Liver (tissue), 9 donors: ENCODE results near the gene RAPGEF1. TPM values are rescaled to one million over a fixed set of nuclear protein-coding genes. Genes with fewer than 3 reads are reported as not detected.

Experiments used
- DNase-seq: peaks from one replicate; pipeline ENCODE4 v3.0.0-alpha.2; 2017; ENCODE audit warnings: low spot score
- H3K27ac ChIP-seq, 2 donors: one replicate each; pipeline ENCODE4 v1.7.0; 2013; ENCODE audit warnings: inconsistent platforms in 2 of 2, low read length in 2 of 2, control low read depth in 1 of 2, low read depth in 1 of 2, mild to moderate bottlenecking in 1 of 2
- H3K27me3 ChIP-seq, 4 donors: one replicate each; pipeline versions ENCODE4 v1.6.1 to v1.7.0; 2013; ENCODE audit warnings: low read length in 3 of 4, inconsistent platforms in 1 of 4, mild to moderate bottlenecking in 1 of 4, moderate library complexity in 1 of 4; ENCODE audit not compliant: control insufficient read depth in 4 of 4, insufficient read depth in 4 of 4
- H3K36me3 ChIP-seq, 4 donors: one replicate each; pipeline versions ENCODE4 v1.6.1 to v1.7.0; 2013; ENCODE audit warnings: low read length in 3 of 4, mild to moderate bottlenecking in 3 of 4, low read depth in 1 of 4, moderate library complexity in 1 of 4; ENCODE audit not compliant: control insufficient read depth in 4 of 4, insufficient read depth in 3 of 4
- H3K4me1 ChIP-seq, 4 donors: one replicate each; pipeline versions ENCODE4 v1.6.1 to v1.7.0; 2013; ENCODE audit warnings: low read length in 3 of 4, mild to moderate bottlenecking in 3 of 4, moderate library complexity in 1 of 4; ENCODE audit not compliant: control insufficient read depth in 4 of 4, insufficient read depth in 4 of 4
- H3K4me3 ChIP-seq, 3 donors: one replicate each; pipeline versions ENCODE4 v1.6.1 to v1.7.0; 2013; ENCODE audit warnings: low read length in 3 of 3, control low read depth in 1 of 3, low read depth in 1 of 3, mild to moderate bottlenecking in 1 of 3
- H3K9ac ChIP-seq, 2 donors: one replicate each; pipeline ENCODE4 v1.7.0; 2013; ENCODE audit warnings: low read length in 2 of 2, mild to moderate bottlenecking in 2 of 2, moderate library complexity in 2 of 2, control low read depth in 1 of 2, low read depth in 1 of 2
- H3K9me3 ChIP-seq, 4 donors: one replicate each; pipeline versions ENCODE4 v1.6.1 to v1.7.0; 2013; ENCODE audit warnings: low read length in 3 of 4; ENCODE audit not compliant: control insufficient read depth in 4 of 4
- ATF3 ChIP-seq: IDR thresholded peaks from 2 replicates; pipeline ENCODE4 v1.6.1; 2016; ENCODE audit warnings: antibody characterized with exemption
- CTCF ChIP-seq: fragments of 150-350 bp; IDR thresholded peaks from 2 replicates; pipeline ENCODE4 v1.5.1; 2017; ENCODE audit warnings: improper control_type of control experiment, low read depth, low read length; ENCODE audit not compliant: missing input control
- EGR1 ChIP-seq, 2 donors: IDR thresholded peaks; 2 replicates each; pipeline ENCODE4 v1.6.1; 2016 to 2018; ENCODE audit warnings: antibody characterized with exemption in 2 of 2, low read depth in 2 of 2
- FOXA1 ChIP-seq: IDR thresholded peaks from 2 replicates; pipeline ENCODE4 v1.6.1; 2016; ENCODE audit warnings: antibody characterized with exemption
- FOXA2 ChIP-seq: IDR thresholded peaks from 2 replicates; pipeline ENCODE4 v1.6.1; 2016; ENCODE audit warnings: antibody characterized with exemption
- HNF4A ChIP-seq, 2 donors: conservative IDR thresholded peaks; 2 replicates each; pipeline ENCODE4 v1.6.1; 2016; ENCODE audit warnings: antibody characterized with exemption in 2 of 2, mild to moderate bottlenecking in 2 of 2
- HNF4G ChIP-seq: IDR thresholded peaks from 2 replicates; pipeline ENCODE4 v1.6.1; 2016; ENCODE audit warnings: antibody characterized with exemption
- MAX ChIP-seq: IDR thresholded peaks from 2 replicates; pipeline ENCODE4 v1.6.1; 2016; ENCODE audit warnings: antibody characterized with exemption
- REST ChIP-seq: IDR thresholded peaks from 2 replicates; pipeline ENCODE4 v1.6.1; 2016; ENCODE audit warnings: antibody characterized with exemption, mild to moderate bottlenecking
- RXRA ChIP-seq, 2 donors: IDR thresholded peaks; 2 replicates each; pipeline ENCODE4 v1.6.1; 2017 to 2018; ENCODE audit warnings: antibody characterized with exemption in 2 of 2, mild to moderate bottlenecking in 1 of 2
- SP1 ChIP-seq: IDR thresholded peaks from 2 replicates; pipeline ENCODE4 v1.6.1; 2018; ENCODE audit warnings: antibody characterized with exemption, mild to moderate bottlenecking
- TAF1 ChIP-seq: conservative IDR thresholded peaks from 2 replicates; pipeline ENCODE4 v1.6.1; 2016; ENCODE audit warnings: antibody characterized with exemption, mild to moderate bottlenecking
- YY1 ChIP-seq: IDR thresholded peaks from 2 replicates; pipeline ENCODE4 v1.6.1; 2016; ENCODE audit warnings: antibody characterized with exemption, mild to moderate bottlenecking
- ZBTB33 ChIP-seq: IDR thresholded peaks from 2 replicates; pipeline ENCODE4 v1.6.1; 2016; ENCODE audit warnings: antibody characterized with exemption
- WGBS: extraction: QIAGEN DNeasy Blood & Tissue Kit; methylation state at CpG from one replicate; pipeline ENCODE4 v1.1.7; 2013; 5-methylcytosine and 5-hydroxymethylcytosine counted together
- polyA plus RNA-seq, 2 donors: library from polyadenylated mRNA; stranded (reverse) in 1 of 2; unstranded in 1 of 2; fragments of 200-250 nt in 1 of 2; fragments of >200 nt in 1 of 2; fragmentation: Nextera tagmentation in 1 of 2; extraction: Ambion mirVana in 1 of 2; gene quantifications; one replicate each; pipeline versions ENCODE4 v1.2.1 to v1.2.3, GENCODE V29; 2013 to 2015
- total RNA-seq, 2 donors: library from RNA; depleted of rRNA; stranded (reverse); fragments of >200 nt; gene quantifications; one replicate each; pipeline ENCODE4 v1.2.3, GENCODE V29; 2014
- donor health status: healthy.
- donor health status: healthy.
- donor health status: healthy.
- donor health status: healthy.
- donor health status: healthy.

Gene RAPGEF1
- total and polyA plus RNA-seq, 4 donors = 5.6 to 19.7 (median 16.8) TPM

GRCh38 chr9:131580358-131580757, 159.5 kb downstream of the RAPGEF1 start:
- no peaks in the 10 kb centered on the region for H3K27me3 ChIP-seq
- peaks cover 4 to 41% (median 14%) of the 10 kb centered on the region in 4 donors for H3K36me3 ChIP-seq
- H3K4me1 ChIP-seq = peaks cover 0 to 18% (median 15%) of the 10 kb centered on the region in 4 donors
- DNase-seq = no peak
- H3K9me3 ChIP-seq = no peaks in the 10 kb centered on the region
- no peak overlapping the region for H3K4me3 ChIP-seq
- H3K27ac ChIP-seq = no peak overlapping the region
- H3K9ac ChIP-seq = no peak overlapping the region
- WGBS = 74% methylated on average over 9 of the region's 9 CpGs
- TF ChIP-seq FOXA2 (no peak), ZBTB33 (no peak), RXRA (IDR thresholded peaks at IDR 0.05) (peak in 1 of 2 donors; percentile 42)

- no peak for DNase-seq
- no peak overlapping the region for H3K9ac ChIP-seq
- H3K4me3 ChIP-seq = no peak overlapping the region
- H3K4me1 ChIP-seq = peaks cover 0 to 18% (median 15%) of the 10 kb centered on the region in 4 donors
- H3K36me3 ChIP-seq = peaks cover 4 to 38% (median 13%) of the 10 kb centered on the region in 4 donors
- H3K27ac ChIP-seq = no peak overlapping the region
- TF ChIP-seq FOXA1 (no peak), CTCF (no peak), REST (no peak), ATF3 (no peak), HNF4G (no peak), SP1 (no peak), ZBTB33 (no peak), MAX (no peak), HNF4A (conservative IDR thresholded peaks at IDR 0.05) (no peak), TAF1 (no peak), RXRA (IDR thresholded peaks at IDR 0.05) (no peak), YY1 (no peak), EGR1 (IDR thresholded peaks at IDR 0.05; ENCODE audit: low read depth in 2 of 2) (no peak)
- H3K27me3 ChIP-seq = no peaks in the 10 kb centered on the region
- H3K9me3 ChIP-seq = no peaks in the 10 kb centered on the region
- 69% methylated on average over 8 of the region's 8 CpGs for WGBS
These were observed 160.1 kb downstream of the RAPGEF1 start for GRCh38 chr9:131579789-131580211.
